ENCODE results near the gene STK32C. TPM values are rescaled to one million over a fixed set of nuclear protein-coding genes. Genes with fewer than 3 reads are reported as not detected.
A peak's percentile ranks its signal among the peaks of the same experiment; 100 is the strongest.

Gene STK32C
- total RNA-seq, 1 donor from 2014 or later = 69.2 TPM

GRCh38 chr10:132308587-132309470 lies 1.1 kb upstream of the STK32C start:
- Mint-ChIP-seq H3K9me3 (ENCODE audit: unreplicated experiment) (peaks cover 19% of the 10 kb centered on the region), H3K27me3 (ENCODE audit: unreplicated experiment) (peaks cover 18% of the 10 kb centered on the region)
- no peak for TF ChIP-seq CTCF (IDR thresholded peaks at IDR 0.05; ENCODE audit: partially characterized antibody, unreplicated experiment)

GRCh38 chr10:132306864-132307751 lies 642 bp downstream of the STK32C start:
- Mint-ChIP-seq H3K27ac (ENCODE audit: unreplicated experiment) (no peak overlapping the region), H3K27me3 (ENCODE audit: unreplicated experiment) (peaks cover 15% of the 10 kb centered on the region), H3K36me3 (ENCODE audit: unreplicated experiment) (peaks cover 24% of the 10 kb centered on the region), H3K4me3 (ENCODE audit: unreplicated experiment) (peak overlapping the region; percentile 96), H3K4me1 (ENCODE audit: low read depth, unreplicated experiment) (peaks cover 27% of the 10 kb centered on the region), H3K9me3 (ENCODE audit: unreplicated experiment) (peaks cover 16% of the 10 kb centered on the region)
- DNase-seq = peak; percentile 66
- TF ChIP-seq CTCF (IDR thresholded peaks at IDR 0.05; ENCODE audit: partially characterized antibody, unreplicated experiment) = no peak

More at GRCh38 chr10:132308587-132309470, 1.1 kb upstream of the STK32C start:
- DNase-seq = no peak
- Mint-ChIP-seq H3K4me1 (ENCODE audit: low read depth, unreplicated experiment) (peaks cover 23% of the 10 kb centered on the region), H3K4me3 (ENCODE audit: unreplicated experiment) (peak overlapping the region; percentile 84), H3K36me3 (ENCODE audit: unreplicated experiment) (peaks cover 21% of the 10 kb centered on the region), H3K27ac (ENCODE audit: unreplicated experiment) (no peak overlapping the region)

GRCh38 chr10:132306343-132306685 lies 1.4 kb downstream of the STK32C start:
- peaks cover 12% of the 10 kb centered on the region for H3K9me3 Mint-ChIP-seq (ENCODE audit: unreplicated experiment)
- peaks cover 22% of the 10 kb centered on the region for H3K4me1 Mint-ChIP-seq (ENCODE audit: low read depth, unreplicated experiment)
- no peak overlapping the region for H3K27ac Mint-ChIP-seq (ENCODE audit: unreplicated experiment)
- TF ChIP-seq CTCF (IDR thresholded peaks at IDR 0.05; ENCODE audit: partially characterized antibody, unreplicated experiment) = no peak
- H3K27me3 Mint-ChIP-seq (ENCODE audit: unreplicated experiment) = peaks cover 14% of the 10 kb centered on the region
- peak overlapping the region; percentile 96 for H3K4me3 Mint-ChIP-seq (ENCODE audit: unreplicated experiment)
- H3K36me3 Mint-ChIP-seq (ENCODE audit: unreplicated experiment) = peaks cover 24% of the 10 kb centered on the region
- no peak for DNase-seq

- H3K27ac Mint-ChIP-seq (ENCODE audit: unreplicated experiment) = peak overlapping the region; percentile 34
- H3K27me3 Mint-ChIP-seq (ENCODE audit: unreplicated experiment) = peaks cover 13% of the 10 kb centered on the region
These were observed 2.0 kb downstream of the STK32C start for GRCh38 chr10:132305654-132306342.

More at GRCh38 chr10:132305654-132306342, 2.0 kb downstream of the STK32C start:
- TF ChIP-seq CTCF (IDR thresholded peaks at IDR 0.05; ENCODE audit: partially characterized antibody, unreplicated experiment) = no peak
- Mint-ChIP-seq H3K36me3 (ENCODE audit: unreplicated experiment) (peaks cover 24% of the 10 kb centered on the region), H3K9me3 (ENCODE audit: unreplicated experiment) (peaks cover 12% of the 10 kb centered on the region), H3K4me3 (ENCODE audit: unreplicated experiment) (peak overlapping the region; percentile 96), H3K4me1 (ENCODE audit: low read depth, unreplicated experiment) (peaks cover 19% of the 10 kb centered on the region)
- DNase-seq = no peak

Data from glutamatergic neuron (in vitro differentiated cells).